Hematopoietic multipotent progenitor cell treated with erythropoietin and hydrocortisone succinate and interleukin-3 and kit ligand, for 17 days (in vitro differentiated cells): Measurements from ENCODE around the gene COL5A3.
"Not testable (repeated sequence)": the region's sequence is repeated elsewhere in the genome, so short reads cannot be mapped to it uniquely, and the experiment has no call there.

Source experiments
- DNase-seq: peaks from one replicate; pipeline ENCODE4 v3.0.0-alpha.2; 2015; ENCODE audit warnings: low spot score

Gene COL5A3

GRCh38 chr19:9937001-9937411, 73.3 kb downstream of the COL5A3 start:
- DNase-seq: no peak

- no peak for DNase-seq
These were observed 73.8 kb downstream of the COL5A3 start, which contains the start of gene OLFM2 for GRCh38 chr19:9936326-9937000. Gene OLFM2 (minus strand): TSS chr19:9936515. CDS start chr19:9936366, 149 bp downstream.

GRCh38 chr19:9935506-9936325, 74.6 kb downstream of the COL5A3 start:
- no peak for DNase-seq

DNA sequence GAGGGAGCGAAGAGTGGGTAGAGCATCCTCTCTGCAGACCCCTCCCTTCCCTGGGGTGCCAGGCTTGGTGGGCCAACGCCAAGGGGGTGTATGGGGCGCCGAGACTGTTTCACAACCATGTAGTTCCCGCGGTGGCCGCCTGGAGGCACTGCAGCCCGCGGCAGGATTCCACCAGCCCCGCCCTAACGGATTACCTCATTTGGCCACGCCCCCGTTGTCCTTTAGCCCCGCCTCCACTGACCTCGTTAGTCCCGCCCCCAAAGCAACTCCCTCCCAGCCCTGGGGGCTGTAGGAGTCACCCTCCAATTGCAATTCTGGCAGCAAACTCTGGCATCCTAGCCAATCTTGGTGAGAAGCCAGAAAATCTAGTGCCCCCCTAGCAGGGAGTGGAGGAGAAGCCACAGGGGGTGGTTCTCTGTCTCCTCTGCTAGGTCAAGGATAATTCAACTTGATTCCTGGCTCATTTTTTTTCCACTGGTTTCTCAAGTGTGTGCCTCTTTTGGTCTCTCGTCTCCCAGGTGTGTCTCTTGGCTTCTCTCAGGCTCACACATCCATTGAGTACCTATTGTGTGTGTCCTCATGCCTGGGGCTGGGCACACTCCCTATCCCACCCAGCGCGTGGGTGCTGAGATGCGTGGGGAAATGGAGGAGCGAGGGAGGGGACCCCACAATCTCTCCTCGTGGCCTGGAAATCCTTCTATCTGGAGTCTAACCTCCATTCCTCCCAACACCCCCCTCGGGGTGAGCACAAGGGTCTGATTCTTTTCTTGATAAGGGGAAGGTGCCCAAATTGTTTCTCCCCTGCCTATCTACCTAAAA, 76.0 kb downstream of the COL5A3 start:
- DNase-seq: peak; percentile 67

GRCh38 chr19:9932835-9933234, 77.5 kb downstream of the COL5A3 start:
- no peak for DNase-seq

- DNase-seq: no peak
These were observed 78.7 kb downstream of the COL5A3 start for GRCh38 chr19:9931629-9932028.

- no peak for DNase-seq
These were observed 86.9 kb downstream of the COL5A3 start for GRCh38 chr19:9923440-9923839.

DNA sequence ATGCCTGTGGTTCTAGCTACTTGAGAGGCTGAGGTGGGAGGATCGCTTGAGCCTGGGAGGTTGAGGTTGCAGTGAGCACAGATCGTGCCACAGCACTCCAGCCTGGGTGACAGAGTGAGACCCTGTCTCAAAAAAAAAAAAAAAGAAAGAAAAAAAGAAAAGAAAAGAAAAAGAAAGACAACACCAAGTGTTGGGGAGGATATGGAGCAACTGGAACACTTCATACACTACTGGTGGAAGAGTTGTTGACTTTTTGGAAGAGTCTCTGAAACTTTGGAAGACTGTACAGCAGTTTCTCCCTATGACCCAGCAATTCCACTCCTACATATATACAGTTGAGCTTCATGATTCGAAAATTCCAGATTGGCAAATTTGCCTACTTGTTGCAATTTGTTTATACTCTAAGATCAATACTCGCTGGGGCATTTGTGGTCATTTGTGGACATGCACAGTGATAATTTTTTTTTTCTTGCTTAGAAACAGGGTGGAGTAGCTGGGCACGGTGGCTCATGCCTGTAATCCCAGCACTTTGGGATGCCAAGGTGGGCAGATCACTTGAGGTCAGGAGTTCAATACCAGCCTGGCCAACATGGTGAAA, 87.4 kb downstream of the COL5A3 start:
- not testable (repeated sequence) for DNase-seq

- DNase-seq: no peak
These were observed 93.0 kb downstream of the COL5A3 start for GRCh38 chr19:9917321-9917720.

GRCh38 chr19:9916719-9917118, 93.6 kb downstream of the COL5A3 start:
- no peak for DNase-seq

DNA sequence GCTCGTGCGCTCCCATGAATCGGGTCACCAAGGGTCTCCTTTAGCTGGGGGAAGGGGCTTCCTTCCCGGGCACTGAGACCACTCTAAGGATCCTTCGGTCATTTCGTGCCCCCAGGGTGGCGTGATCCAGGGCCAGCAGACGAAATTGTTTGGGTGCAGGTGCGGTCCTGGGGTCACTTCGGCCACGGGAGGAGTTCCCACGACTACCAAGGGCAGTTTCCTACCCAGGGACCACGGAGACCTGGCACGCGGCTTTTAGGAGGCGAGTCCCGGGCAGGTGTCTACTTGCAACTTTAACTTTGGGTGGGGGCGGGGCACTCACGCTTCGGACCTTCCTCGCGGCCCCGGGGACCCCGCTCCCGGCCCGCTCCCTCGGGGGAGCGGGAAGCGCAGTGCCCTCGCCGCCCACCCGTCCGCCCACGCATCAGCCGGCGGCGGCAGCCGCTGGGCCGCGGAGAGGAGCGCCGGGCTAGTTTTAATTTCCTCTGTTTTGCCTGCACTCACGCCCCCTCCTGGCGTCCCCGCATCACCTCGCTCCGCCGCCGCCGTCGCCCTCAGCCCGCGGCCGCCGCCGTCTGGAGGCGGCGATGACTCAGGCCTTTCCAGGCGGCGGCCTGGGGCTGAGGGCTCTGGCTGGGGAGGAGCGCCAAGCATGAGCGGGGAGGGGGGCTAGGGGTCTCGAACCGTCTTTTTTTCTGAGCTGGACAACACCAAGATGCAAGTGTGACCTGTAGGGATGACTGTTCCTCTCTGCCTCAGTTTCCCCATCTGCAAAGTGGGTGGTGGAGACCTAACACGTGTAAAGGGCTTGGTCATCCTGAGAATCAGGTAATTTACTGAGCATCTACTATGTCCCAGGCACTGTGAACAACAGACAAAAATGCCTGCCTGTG, 95.7 kb downstream of the COL5A3 start:
- no peak for DNase-seq

GRCh38 chr19:9914001-9914314, 96.3 kb downstream of the COL5A3 start:
- DNase-seq: no peak

DNA sequence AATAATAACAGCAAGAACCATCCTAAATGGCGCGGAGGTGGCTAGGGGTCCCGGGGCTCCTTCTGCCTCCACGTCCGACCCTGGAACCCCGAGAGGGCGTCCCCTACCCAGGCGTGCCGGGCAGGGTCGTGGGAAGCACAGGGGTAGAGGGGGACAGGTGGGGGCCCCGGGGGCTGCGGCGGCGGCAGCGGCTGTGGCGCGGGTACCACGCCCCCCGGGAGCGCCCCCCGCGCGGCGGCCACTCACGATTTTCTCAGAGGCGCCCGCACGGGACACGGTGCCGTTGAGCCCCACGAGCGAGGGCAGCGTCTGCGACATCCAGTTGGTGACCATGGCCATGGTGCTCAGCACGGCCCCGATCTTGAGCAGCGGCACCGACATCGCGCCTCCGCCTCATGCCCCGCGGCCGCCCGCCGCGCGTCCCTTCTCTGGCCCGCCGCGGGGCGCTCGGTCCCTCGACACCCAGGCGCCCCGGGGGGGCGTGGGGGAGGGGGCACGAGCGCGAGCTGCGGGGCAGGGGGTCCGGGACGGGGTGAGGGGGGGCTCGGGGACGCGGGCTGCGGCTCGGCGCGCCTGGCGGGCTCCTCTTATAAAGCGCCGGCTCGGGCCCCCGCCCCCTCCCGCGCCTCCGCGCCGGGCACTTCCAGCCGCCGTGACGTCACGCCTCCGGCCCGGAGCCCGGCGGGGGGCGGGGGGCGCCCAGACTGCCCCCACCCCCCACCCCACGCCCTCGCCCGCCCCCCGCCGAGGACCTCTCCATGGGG, 96.9 kb downstream of the COL5A3 start:
- DNase-seq: no peak

- no peak for DNase-seq
These were observed 97.6 kb downstream of the COL5A3 start for GRCh38 chr19:9912551-9913236.

DNA sequence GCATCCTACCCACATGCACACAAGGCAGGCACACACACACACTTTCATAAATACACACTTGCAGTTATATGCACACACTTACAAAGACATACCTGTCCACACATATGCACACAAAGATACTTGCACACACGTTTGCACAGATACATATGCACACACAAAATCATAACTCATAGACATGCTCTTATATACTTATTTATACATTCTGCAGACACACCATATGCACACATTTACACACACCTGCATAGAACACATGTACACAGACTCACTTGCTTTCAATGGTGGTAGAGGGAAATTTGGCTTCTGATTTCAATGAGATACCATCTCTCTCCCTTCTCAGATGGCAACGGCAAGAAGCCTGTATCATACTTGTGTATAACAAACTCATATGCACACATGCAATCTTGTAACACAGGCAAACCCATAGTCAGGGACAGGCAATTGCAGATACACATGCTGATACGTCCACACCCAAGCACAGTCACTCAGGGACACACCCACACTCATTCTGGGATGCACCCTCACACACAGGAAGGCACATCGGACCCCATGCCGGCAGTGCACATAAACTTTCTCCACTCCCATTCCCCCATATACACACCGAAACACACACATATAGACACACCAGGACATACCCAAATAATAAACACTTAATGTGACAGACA, 98.6 kb downstream of the COL5A3 start:
- DNase-seq: no peak

DNA sequence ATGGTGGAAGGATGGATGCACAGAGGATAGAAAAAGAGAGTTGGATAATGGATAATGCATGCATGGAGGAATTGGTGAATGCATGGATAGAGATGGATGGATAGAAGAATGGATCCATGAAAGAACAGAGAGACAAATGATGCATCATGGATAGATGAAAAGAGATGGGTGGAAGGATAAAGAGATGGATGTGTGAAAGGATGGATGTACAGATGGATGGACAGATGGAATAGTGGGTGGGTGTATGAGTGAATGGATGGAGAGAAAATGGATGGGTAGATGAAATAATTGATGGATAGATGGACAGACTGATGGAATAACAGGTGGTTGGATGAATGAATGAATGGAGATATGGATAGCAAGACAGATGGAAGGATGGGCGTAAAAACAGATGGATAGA, 99.7 kb downstream of the COL5A3 start:
- no peak for DNase-seq
